DMS 273 (cell line): ENCODE results near the gene DUSP9.

ENCODE experiments used
- DNase-seq: peaks from one replicate; lab custom pipeline; 2025; ENCODE audit not compliant: unreplicated experiment; lab: John Stamatoyannopoulos, UW

Gene DUSP9

DNA sequence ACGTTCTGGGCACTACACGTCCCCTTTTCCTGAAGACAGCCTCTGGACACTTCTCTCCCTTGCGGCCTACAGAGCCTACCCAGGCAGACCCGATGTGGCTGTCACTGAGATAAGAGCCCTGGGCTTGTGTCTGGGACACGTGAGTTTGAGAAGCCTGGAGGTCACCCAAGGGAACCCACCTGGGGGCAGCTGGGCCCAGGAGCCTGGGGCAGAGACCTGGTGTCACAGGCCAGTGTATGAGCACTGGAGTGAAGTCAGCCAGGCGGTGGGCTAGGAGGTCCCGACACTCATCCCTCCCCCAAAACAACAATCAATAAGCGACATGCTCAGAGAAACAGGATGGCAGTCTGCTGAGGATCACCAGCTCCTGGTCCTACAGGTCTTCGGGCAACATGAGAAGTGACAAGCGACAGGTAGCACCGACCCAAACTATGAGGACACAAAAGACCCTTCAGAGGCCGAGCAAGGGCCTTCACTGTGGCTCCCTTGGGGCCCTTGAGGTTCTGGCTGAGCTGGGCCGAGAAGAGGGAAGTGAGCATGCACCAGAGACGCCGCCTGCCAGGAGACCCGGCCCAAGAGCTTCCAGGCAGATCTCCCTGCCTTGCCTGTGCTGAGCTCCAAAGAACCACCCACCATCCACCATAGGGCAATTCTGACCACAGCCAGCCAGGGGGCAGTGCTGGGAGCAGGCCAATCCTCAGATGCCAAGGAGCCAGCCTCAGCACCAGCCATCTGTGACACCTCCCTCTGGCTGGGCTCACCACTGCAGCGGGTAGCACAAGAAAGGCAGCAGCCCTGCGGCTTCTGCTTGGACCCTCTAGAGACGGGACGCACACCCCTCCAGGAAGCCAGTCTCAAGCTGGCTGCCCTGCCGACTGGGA is 11.0 kb upstream of the DUSP9 start:
- DNase-seq = peak; percentile 93

DNA sequence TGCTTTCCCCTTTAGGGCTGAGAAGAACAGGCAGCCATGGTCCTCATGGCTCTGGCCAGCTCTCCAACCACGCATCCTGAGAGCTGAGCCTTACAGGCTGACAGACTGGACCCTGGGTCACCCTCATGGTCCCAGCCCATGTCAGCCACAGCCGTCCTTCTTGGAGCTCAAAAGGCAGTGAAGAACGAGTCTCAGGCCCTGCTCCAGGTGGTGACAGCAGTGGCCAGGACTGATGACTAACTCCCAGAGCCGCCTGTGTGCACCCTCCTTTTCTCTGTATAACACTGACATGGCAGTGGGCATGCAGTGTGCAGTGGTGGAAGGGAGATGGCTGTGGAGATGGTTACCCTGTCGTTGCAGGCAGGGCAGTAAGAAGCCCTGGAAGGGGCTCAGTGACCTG is 10.3 kb upstream of the DUSP9 start:
- no peak for DNase-seq

DNA sequence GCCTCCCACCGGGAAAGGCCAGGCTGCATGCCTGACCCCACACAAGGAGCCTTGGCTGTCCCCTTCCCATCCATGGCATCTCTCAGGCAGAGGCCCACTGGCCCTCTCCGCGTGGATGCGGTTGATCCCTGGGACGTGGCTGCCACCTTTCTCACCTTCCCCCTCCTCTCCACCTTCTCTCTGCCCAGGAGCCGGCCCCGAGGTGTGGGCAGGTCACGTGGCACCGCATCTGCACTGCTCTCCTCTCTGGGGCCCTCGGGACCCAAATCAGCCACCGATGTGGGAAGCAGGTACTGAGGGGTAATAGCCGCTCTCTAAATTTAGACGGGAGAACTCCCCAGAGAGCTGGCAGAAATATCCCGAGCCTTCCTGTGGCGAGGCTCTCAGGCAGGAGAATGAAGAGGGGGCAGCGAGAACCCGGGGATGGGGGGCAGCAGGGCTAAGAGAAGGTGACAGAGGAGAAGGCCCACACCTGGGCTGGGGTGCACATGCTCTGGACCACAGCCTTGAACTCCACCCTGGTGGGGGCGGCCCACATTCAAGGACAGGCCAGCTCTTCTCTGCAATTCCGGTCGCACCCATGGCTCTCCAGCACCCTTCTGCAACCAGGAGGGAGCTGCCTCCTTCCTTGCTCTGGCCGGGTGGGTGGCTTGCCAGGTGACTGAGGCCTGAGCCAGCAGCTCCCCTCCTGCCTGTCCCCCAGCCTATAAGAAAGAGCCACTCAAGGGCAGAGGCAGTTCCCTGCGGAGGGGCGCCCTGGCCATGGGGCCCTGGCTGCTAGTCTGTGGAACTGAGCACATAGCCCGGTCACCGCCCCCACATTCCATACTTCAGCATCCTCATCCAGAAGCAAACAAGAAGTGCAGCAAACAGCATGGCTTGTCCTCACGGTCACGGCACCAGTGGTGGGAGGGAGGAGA is 9.6 kb upstream of the DUSP9 start:
- no peak for DNase-seq

DNA sequence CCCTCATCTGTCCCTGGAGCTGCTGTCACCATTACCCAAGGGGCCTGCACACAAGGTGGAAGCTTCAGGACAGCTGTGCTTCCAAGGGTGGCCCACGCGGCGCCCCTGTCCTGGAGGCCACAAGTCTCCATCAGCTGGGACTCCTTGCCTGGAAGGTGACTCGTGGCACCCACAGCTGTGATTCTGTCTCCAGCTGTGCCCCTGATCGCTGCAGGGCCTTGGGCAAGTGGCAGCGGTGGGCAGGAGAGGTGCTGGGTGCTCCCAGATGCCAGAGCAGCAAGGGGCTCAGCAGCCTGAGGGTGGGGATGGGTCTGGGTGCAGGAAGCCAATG is 9.0 kb upstream of the DUSP9 start:
- DNase-seq = no peak

DNA sequence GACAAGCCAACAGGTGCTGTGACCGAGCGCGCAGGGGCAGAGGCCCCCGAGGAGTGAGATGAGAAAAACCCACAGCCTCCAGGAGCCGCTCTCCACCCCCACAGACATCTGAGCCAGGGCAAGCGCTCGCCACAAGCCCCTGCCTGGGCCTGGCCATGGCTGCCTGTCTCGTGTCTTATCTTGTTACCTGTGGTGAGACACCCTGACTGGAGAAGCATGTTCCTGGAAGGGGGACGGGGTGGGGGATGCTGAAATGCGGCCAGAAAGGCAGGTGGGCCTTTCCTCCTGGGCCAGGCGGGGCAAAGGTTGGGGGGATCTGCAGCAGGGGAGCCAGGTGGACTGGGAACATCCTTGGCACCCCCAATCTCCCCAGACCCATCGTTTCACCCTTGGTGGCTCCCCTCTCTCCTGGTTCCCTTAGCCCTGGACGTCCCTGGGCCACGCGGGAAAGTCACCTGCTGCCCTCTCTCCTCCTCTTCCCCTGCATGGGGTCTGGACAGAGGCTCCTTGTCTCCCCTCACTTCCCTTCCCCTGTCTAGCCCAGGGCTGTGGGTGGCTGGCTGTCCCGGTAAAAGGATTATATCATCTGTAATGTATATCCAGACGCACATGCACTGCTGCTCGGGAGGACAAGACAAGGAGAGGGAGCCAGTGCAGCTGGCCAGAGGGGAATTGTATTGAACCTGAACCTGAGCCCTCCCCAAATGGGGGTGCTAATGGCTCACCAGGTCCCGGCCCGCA is 8.4 kb upstream of the DUSP9 start:
- no peak for DNase-seq

DNA sequence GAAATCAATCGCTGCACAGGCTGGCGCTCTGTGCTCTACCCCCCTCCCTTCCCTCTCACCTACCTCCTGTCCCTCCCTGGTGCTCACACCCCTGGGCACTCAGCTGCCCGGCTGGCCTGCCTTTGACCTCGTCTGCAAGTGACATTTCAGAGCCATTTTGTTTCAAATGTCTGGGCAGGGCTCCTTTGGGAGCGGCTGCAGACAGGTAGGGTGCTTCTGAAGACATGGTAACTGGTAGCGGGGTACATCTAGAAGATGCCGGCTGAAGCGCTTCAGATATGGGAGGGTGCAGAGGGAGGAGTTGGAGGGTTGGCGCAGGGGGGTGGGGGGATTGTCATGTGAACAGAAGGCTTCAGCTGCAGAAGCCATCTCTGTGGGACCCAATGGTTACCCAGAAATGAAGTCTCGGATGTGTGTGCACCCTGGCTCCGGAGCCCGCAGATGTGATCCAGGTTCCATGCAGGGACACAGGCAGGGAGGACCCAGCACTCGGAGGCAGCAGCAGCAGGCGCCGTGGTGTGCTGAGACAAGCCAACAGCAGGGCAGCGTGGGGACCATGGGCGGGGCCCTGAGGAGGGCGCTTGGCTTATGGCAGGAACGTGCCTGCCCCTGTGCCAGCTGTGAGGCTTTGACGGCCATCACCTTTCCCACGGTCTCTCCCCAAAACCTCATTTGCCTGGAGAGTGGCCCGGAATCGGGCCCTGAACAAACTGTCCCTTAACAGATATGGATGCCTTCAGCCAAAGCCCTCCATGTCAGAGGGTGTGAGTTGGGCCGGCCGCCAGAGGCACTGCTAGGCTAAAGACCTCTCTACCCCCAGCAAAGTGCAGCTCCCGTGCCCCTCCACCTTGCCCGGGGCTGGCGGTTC is 7.6 kb upstream of the DUSP9 start:
- DNase-seq = peak; percentile 70

DNA sequence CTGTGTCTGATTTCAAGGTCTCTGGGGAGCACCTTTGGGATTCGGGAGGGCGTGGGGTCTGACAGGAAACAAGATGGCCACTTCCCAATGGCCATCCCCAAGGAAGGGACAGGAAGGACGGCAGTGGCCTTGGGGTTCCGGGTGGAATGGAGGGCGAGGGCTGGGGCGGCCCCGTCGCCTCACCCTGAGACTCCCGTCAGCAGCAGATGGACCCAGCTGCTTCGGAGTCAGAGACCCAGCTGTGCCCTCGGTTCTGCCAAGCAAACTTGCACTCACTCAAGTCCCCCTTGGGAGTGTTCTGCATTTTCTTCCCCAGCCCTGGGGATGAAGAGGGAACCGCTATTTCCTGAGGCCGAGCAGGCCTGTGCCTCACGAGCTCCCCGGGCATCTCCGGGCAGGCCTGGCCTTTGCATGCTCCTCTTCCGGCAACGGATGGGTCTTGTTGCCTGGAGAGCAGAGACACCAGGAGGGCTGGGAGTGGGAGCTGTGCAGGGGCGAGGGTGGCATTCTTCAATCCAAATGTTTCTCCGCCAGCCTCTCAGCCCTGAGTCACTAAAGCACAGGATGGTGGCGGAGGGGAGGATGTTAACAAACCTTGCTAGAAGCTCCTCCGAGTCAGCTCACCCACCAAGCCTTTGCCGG is 6.8 kb upstream of the DUSP9 start:
- peak; percentile 83 for DNase-seq

DNA sequence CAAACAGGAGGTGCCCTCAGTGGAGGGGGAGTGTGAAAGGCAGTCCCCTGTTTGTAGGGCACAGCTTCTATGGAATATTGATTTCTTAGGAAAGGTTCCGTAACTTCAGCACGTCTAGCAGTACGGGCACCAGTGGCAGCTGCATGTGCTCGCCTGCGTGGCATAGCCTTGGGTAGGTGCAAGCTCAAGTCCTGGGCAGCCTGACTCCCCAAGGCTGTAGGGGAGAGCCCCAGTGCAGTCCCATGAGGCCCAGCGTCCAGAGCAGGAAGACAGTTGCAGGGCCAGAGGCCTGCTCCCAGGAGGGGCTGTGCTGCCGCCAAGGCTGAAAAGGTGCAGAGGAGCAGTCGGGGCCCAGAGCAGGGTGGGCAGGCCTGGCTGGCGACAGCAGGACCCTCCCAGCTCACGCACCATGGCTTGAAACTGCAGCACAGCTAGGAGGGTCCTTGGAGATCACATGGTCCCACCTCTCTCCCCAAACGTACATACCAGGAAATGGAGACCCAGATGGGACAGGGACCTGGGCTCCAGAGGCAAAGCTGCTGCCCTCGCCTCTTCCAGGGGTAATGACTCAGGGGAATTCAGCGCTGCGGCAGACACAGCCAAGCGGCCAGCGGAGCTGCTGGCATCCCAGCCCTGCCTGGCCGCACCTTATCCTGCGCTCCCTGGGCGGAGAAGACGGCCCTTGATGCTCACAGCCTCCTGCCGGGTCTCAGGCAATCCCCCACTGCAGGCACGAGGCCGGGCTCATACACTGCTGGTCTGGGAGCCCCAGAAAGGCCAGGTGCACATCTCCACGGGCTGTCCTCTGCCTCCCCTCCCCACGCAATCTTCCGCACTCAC is 6.0 kb upstream of the DUSP9 start:
- DNase-seq = no peak

DNA sequence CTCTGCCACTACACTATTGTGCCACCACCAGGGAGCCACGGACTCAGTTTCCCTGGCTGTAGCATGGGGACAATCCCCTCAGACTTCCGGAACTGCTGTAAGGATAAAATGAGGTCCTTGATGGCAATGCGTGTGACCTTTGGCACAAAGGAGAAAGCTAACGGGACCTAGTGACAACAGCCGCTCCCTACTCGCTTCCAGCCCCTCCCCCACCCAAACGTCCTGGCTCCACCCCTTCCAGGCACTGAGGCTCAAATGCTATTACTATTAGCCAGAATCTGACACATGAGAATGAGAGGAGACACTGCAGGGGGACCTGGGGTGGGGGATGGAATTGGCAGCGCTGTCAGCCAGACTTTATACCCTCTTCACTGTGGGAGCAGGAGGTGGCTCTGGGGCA is 5.4 kb upstream of the DUSP9 start:
- DNase-seq = no peak

- peak; percentile 64 for DNase-seq
Measured at GRCh38 chrX:153642051-153642654, 4.8 kb upstream of the DUSP9 start.

GRCh38 chrX:153642655-153643430 is 4.2 kb upstream of the DUSP9 start:
- DNase-seq = peak; percentile 45

- DNase-seq = peak; percentile 69
Measured at GRCh38 chrX:153643431-153644351, 3.3 kb upstream of the DUSP9 start.

DNA sequence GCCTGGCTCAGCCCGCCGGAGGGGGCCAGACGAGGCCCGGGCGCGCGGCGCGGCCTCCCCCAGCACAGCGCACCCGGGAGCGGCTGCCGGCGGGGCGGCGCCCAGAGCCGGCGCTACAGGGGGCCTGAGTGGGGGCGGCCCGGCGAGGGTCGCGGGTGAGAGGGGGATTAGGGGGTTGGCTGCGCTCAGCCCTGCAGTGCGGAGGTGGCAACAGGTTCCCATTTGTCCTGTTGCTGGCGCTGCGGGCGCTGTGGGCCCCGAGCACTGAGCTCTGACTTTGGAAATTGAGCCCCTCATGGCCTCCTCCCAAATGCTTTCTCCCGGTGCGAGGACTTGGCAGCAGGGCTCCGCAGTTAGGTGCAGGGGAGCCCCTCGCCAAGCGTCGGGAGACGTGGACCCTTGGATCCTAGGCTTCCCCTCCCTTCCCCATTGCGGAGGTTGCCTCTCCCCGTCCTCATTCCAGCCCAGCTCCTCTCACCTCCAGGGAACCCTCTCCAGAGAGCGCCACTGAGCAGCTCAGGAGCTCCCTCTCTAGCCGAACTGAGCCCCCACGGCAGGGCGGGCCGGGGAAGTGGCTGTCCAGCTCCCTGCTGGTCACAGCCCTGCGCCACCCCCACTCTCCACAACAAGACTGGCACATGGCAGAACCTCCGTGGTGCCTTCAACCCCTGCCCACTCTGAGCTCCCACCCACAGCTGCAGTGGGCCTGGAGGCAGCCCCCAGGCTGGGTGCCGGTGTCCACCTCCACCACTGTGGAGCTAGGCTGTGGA is 2.5 kb upstream of the DUSP9 start:
- DNase-seq = peak; percentile 52

GRCh38 chrX:153645151-153645550 is 1.9 kb upstream of the DUSP9 start:
- DNase-seq = no peak

- DNase-seq = no peak
Measured at GRCh38 chrX:153645921-153646488, 998 bp upstream of the DUSP9 start.
